BLaER1 treated with 17β-estradiol and CSF1 and Interleukin-3, amounts not matched to agents 10 nM and 100 nM (cell line): ENCODE results near the gene POU2F1.
A peak's percentile ranks its signal among the peaks of the same experiment; 100 is the strongest.

Source experiments
- H3K27ac ChIP-seq, 11 experiments: shearing (Covaris generic); formaldehyde crosslinking; 2 replicates each; pipeline ENCODE4 v1.8.1; 2022
- H3K27me3 ChIP-seq, 11 experiments: shearing (Covaris generic); formaldehyde crosslinking; 2 replicates each; pipeline ENCODE4 v1.8.1; 2022
- H3K36me3 ChIP-seq, 11 experiments: shearing (Covaris generic); formaldehyde crosslinking; 2 replicates each; pipeline ENCODE4 v1.8.1; 2022
- H3K4me1 ChIP-seq, 10 experiments: shearing (Covaris generic); formaldehyde crosslinking; 2 replicates each; pipeline ENCODE4 v1.8.1; 2022
- H3K4me2 ChIP-seq, 11 experiments: shearing (Covaris generic); formaldehyde crosslinking; 2 replicates each; pipeline ENCODE4 v1.8.1; 2022
- H3K4me3 ChIP-seq, 10 experiments: shearing (Covaris generic); formaldehyde crosslinking; 2 replicates each; pipeline ENCODE4 v1.8.1; 2022
- H3K9ac ChIP-seq, 11 experiments: shearing (Covaris generic); formaldehyde crosslinking; 2 replicates each; pipeline ENCODE4 v1.8.1; 2022
- H3K9me3 ChIP-seq, 11 experiments: shearing (Covaris generic); formaldehyde crosslinking; replicated peaks in 1 of 11; 2 replicates each; pipeline ENCODE4 v1.8.1; 2022
- H4K20me1 ChIP-seq, 11 experiments: shearing (Covaris generic); formaldehyde crosslinking; 2 replicates each; pipeline ENCODE4 v1.8.1; 2022
- Cebpa-rat ChIP-seq, 11 experiments: shearing (Covaris generic); IDR thresholded peaks; 2 replicates each; pipeline ENCODE4 v1.8.1; 2022

The POU2F1 gene

DNA sequence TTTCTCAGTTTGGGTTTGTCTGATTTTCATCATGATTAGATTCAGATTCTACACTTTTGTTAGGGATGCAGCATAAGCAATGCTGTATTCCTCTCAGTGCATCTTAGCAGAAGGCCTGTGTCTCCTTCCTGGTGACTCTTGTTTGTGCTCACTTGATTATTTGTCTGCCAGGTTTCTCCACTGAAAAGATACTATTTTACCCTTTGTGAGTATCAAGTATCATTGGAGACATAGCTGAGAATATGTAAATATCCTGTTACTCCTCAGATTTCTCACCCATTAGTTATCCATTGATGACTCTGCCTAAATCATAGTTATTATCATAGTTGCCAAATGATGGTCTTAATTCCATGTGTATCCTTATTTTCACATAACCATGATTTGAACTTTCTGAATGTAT lies 148.5 kb downstream of the POU2F1 start:
- no peak for TF ChIP-seq Cebpa-rat (IDR thresholded peaks at IDR 0.05)
- Histone ChIP-seq H3K9ac (no peak overlapping the region), H3K36me3 (peaks cover 40 to 90% (median 69%) of the 10 kb centered on the region in 11 experiments), H3K9me3 (no peaks in the 10 kb centered on the region), H3K27ac (no peak overlapping the region), H3K27me3 (no peaks in the 10 kb centered on the region), H3K4me2 (no peak overlapping the region), H3K4me3 (no peak overlapping the region), H4K20me1 (no peaks in the 10 kb centered on the region), H3K4me1 (no peaks in the 10 kb centered on the region)

DNA sequence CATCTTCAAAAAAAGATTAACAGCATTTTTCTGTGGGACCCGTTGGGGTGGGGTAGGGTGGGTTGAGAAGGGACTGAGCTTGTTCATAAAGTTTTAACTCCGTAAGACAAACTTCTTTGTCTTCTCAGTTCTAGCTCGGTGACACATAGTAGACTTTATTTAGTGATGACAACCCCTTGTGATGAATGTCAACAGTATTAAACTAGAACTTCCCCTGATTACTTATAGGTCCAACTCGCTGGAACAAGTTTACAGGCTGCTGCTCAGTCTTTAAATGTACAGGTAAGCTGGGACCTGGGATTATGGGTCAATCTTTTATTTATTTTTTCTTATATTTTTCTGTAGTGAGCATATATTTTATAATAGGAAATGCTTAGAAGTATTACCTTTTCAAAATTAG lies 149.2 kb downstream of the POU2F1 start:
- Histone ChIP-seq H3K4me3 (no peak overlapping the region), H3K27ac (no peak overlapping the region), H3K27me3 (no peaks in the 10 kb centered on the region), H3K4me1 (no peaks in the 10 kb centered on the region), H3K36me3 (peaks cover 45 to 93% (median 76%) of the 10 kb centered on the region in 11 experiments), H3K9me3 (no peaks in the 10 kb centered on the region), H4K20me1 (no peaks in the 10 kb centered on the region), H3K4me2 (no peak overlapping the region), H3K9ac (no peak overlapping the region)
- no peak for TF ChIP-seq Cebpa-rat (IDR thresholded peaks at IDR 0.05)

DNA sequence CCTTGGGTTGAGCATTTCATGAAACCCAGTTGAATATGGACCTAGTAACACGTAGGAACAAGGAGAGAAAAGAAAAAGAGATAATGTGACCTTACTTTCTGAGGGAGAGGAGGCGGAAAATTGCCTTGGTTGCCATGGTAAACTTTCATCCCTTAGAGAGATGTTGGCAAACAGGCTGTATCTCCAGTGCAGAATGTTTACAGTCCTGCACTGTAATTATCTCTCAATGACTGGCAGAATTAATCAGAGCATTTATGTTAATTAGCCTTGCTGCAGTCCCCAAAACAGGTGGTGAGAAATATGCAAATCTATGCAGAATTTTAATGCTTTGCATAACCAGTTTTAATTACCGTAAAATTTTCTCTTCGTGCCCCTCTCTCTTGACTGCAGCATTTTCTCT lies 150.3 kb downstream of the POU2F1 start:
- TF ChIP-seq Cebpa-rat (IDR thresholded peaks at IDR 0.05) = no peak
- Histone ChIP-seq H3K4me1 (no peaks in the 10 kb centered on the region), H3K4me2 (no peak overlapping the region), H3K27me3 (no peaks in the 10 kb centered on the region), H3K4me3 (no peak overlapping the region), H3K36me3 (peaks cover 42 to 89% (median 77%) of the 10 kb centered on the region in 11 experiments), H4K20me1 (no peaks in the 10 kb centered on the region), H3K9me3 (no peaks in the 10 kb centered on the region), H3K9ac (no peak overlapping the region), H3K27ac (no peak overlapping the region)

DNA sequence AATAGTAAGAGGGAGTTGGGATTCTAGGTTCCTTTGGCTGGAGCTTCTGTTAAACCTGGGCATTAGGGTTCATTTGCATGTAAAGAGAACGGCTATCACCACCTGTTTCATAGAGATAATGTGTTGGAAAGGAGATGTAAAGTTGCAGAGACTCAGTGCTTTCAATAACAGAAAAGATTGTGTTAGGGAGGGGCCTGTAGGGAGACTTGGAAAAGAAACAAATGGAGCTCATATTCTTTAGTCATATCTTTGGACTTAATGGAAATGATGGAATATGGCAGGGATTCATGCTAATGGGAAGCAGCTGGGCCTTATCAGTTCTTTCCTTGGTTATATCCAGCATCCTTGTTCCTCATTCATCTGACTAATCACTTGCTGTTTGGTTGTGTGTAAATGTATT lies 152.7 kb downstream of the POU2F1 start:
- Histone ChIP-seq H3K9ac (no peak overlapping the region), H3K4me3 (no peak overlapping the region), H4K20me1 (no peaks in the 10 kb centered on the region), H3K4me2 (no peak overlapping the region), H3K27ac (no peak overlapping the region), H3K36me3 (peaks cover 59 to 90% (median 79%) of the 10 kb centered on the region in 11 experiments), H3K9me3 (peaks cover 0 to 8% (median 0%) of the 10 kb centered on the region in 11 experiments; a peak in 2 of 22 replicates), H3K27me3 (no peaks in the 10 kb centered on the region), H3K4me1 (no peaks in the 10 kb centered on the region)
- TF ChIP-seq Cebpa-rat (IDR thresholded peaks at IDR 0.05) = no peak

DNA sequence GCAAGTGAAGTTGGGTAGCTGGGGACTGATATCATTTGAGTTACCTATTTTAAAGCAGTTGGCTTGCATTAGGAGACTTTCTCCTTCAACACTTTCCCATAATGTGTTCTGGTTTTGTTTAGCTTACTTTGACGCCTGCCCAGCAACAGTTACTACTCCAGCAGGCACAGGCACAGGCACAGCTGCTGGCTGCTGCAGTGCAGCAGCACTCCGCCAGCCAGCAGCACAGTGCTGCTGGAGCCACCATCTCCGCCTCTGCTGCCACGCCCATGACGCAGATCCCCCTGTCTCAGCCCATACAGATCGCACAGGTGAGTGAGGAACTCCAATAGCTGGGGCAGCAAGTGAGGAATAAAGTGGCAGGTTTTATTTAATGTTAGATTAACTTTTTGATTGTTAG lies 153.3 kb downstream of the POU2F1 start:
- Histone ChIP-seq H3K4me1 (no peaks in the 10 kb centered on the region), H3K9ac (no peak overlapping the region), H3K4me2 (no peak overlapping the region), H3K36me3 (peaks cover 58 to 91% (median 79%) of the 10 kb centered on the region in 11 experiments), H4K20me1 (no peaks in the 10 kb centered on the region), H3K4me3 (no peak overlapping the region), H3K27me3 (no peaks in the 10 kb centered on the region), H3K27ac (no peak overlapping the region), H3K9me3 (peaks cover 0 to 11% (median 0%) of the 10 kb centered on the region in 11 experiments; a peak in 2 of 22 replicates)
- TF ChIP-seq Cebpa-rat (IDR thresholded peaks at IDR 0.05) = no peak

DNA sequence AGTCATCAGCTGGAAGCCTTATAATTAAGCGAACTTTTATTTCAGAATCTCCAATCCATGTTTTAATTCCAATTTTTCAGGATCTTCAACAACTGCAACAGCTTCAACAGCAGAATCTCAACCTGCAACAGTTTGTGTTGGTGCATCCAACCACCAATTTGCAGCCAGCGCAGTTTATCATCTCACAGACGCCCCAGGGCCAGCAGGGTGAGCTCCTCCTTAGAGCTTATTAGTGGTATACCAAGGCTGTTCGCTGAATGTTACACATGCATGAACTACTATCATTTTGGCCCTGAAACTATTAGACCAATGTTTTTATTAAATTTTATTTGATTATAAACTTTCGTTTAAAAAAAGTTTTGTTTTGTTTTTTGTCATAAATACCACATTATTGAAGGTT lies 155.3 kb downstream of the POU2F1 start:
- H3K4me3 ChIP-seq = no peak overlapping the region
- no peaks in the 10 kb centered on the region for H3K4me1 ChIP-seq
- no peaks in the 10 kb centered on the region for H3K27me3 ChIP-seq
- no peak for TF ChIP-seq Cebpa-rat (IDR thresholded peaks at IDR 0.05)
- no peak overlapping the region for H3K9ac ChIP-seq
- no peak overlapping the region for H3K4me2 ChIP-seq
- no peaks in the 10 kb centered on the region for H4K20me1 ChIP-seq
- peaks cover 64 to 100% (median 93%) of the 10 kb centered on the region in 11 experiments for H3K36me3 ChIP-seq
- no peak overlapping the region for H3K27ac ChIP-seq
- H3K9me3 ChIP-seq = peaks cover 0 to 11% (median 0%) of the 10 kb centered on the region in 11 experiments; a peak in 2 of 22 replicates

DNA sequence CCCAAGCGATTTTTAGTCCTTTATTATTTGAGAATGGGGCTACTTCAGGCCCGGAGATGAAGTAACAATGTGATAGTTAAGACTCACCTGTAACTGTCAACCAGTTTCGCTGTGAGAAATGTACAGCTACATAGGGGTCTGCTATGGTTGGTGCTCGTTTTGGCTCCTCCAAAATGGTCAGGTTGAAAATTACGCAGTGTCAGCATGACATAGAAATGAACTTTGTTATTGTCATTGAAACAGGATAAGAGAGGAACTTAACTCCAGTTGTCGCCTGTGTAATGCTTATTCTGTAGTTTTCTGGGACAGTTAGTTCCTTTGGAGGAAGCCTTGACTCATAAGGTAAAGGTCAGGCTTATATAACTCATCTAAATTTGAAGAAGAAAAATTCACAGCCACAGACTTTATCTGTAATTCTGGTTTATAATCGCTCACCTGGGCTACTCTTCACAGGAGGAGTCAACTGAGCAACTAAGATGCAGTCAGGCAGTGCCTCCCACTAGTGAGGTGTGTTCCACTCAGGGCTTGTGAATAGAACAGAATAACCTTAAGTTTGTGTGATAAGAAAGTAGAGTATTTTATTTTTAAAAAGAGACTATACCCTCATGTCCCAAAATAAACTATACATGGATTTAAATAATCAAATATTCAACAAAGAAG lies 166.7 kb downstream of the POU2F1 start:
- H3K4me3 ChIP-seq = no peak overlapping the region
- H3K36me3 ChIP-seq = peaks cover 59 to 96% (median 78%) of the 10 kb centered on the region in 11 experiments
- no peaks in the 10 kb centered on the region for H3K9me3 ChIP-seq
- no peak overlapping the region for H3K9ac ChIP-seq
- no peak for TF ChIP-seq Cebpa-rat (IDR thresholded peaks at IDR 0.05)
- peak overlapping the region in 3 of 11 experiments; percentile 36 to 56 (median 43); a peak in 6 of 22 replicates for H3K4me2 ChIP-seq
- no peaks in the 10 kb centered on the region for H3K27me3 ChIP-seq
- H4K20me1 ChIP-seq = no peaks in the 10 kb centered on the region
- peaks cover 0 to 13% (median 0%) of the 10 kb centered on the region in 10 experiments; a peak in 7 of 20 replicates for H3K4me1 ChIP-seq
- no peak overlapping the region for H3K27ac ChIP-seq

DNA sequence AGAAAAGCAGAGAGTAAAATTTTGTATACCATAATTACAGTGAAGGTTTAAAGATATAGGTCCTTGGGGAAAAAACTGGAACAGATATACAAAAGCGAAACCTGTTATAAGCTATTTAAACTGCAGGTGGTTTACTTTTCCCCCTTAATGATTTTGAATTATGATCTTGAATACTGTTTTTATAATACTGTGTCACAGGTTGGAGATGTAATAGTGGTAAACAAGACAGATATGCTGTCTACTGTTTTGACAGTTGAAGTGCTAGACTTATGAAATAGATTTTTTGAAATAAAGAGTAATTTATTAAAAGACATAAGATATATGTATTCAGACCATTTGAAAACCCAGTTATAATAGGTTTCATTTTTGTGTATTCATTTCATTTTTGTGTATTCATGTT lies 168.3 kb downstream of the POU2F1 start:
- H3K27ac ChIP-seq = no peak overlapping the region
- TF ChIP-seq Cebpa-rat (IDR thresholded peaks at IDR 0.05) = no peak
- H3K9ac ChIP-seq = no peak overlapping the region
- H3K4me1 ChIP-seq = peaks cover 0 to 13% (median 0%) of the 10 kb centered on the region in 10 experiments; a peak in 7 of 20 replicates
- H3K4me2 ChIP-seq = no peak overlapping the region
- peaks cover 44 to 96% (median 72%) of the 10 kb centered on the region in 11 experiments for H3K36me3 ChIP-seq
- H3K9me3 ChIP-seq = no peaks in the 10 kb centered on the region
- H3K27me3 ChIP-seq = no peaks in the 10 kb centered on the region
- no peak overlapping the region for H3K4me3 ChIP-seq
- no peaks in the 10 kb centered on the region for H4K20me1 ChIP-seq

DNA sequence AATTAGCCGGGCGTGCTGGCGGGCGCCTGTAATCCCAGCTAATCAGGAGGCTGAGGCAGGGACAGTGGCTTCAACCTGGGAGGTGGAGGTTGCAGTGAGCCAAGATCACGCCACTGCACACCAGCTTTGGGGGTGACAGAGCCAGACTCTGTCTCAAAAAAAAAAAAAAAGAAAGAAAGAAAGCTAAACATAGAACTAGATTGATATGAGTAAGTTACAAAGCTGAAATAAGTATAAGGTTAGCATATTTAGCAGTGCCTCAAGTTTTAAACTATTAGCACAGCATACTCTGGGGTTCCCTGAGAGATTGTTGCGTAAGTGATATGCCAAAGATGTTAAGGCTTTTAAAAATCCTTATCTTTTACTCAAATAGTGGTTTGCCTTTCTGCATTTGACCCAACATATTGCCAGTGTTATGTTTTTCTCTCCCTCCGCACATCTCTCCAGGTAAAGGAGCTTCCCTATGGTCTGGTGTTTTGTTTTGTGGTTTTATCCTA lies 171.6 kb downstream of the POU2F1 start:
- H3K27ac ChIP-seq = no peak overlapping the region
- TF ChIP-seq Cebpa-rat (IDR thresholded peaks at IDR 0.05) = no peak
- H3K4me3 ChIP-seq = no peak overlapping the region
- H3K9ac ChIP-seq = no peak overlapping the region
- H3K27me3 ChIP-seq = no peaks in the 10 kb centered on the region
- peaks cover 0 to 8% (median 0%) of the 10 kb centered on the region in 10 experiments; a peak in 7 of 20 replicates for H3K4me1 ChIP-seq
- H4K20me1 ChIP-seq = no peaks in the 10 kb centered on the region
- H3K9me3 ChIP-seq = no peaks in the 10 kb centered on the region
- H3K4me2 ChIP-seq = no peak overlapping the region
- H3K36me3 ChIP-seq = peaks cover 31 to 94% (median 69%) of the 10 kb centered on the region in 11 experiments; a peak in 21 of 22 replicates
